HG02610 (cell line): ENCODE measurements around the gene LACTB.
"Not testable (repeated sequence)": the region's sequence is repeated elsewhere in the genome, so short reads cannot be mapped to it uniquely, and the experiment has no call there.

ENCODE experiments used
- ATAC-seq: cut with Tn5 transposase; IDR thresholded peaks from one replicate; pipeline ENCODE4 v1.9.1; 2021; ENCODE audit warnings: mild to moderate bottlenecking, moderate library complexity; ENCODE audit not compliant: unreplicated experiment

The LACTB gene

DNA sequence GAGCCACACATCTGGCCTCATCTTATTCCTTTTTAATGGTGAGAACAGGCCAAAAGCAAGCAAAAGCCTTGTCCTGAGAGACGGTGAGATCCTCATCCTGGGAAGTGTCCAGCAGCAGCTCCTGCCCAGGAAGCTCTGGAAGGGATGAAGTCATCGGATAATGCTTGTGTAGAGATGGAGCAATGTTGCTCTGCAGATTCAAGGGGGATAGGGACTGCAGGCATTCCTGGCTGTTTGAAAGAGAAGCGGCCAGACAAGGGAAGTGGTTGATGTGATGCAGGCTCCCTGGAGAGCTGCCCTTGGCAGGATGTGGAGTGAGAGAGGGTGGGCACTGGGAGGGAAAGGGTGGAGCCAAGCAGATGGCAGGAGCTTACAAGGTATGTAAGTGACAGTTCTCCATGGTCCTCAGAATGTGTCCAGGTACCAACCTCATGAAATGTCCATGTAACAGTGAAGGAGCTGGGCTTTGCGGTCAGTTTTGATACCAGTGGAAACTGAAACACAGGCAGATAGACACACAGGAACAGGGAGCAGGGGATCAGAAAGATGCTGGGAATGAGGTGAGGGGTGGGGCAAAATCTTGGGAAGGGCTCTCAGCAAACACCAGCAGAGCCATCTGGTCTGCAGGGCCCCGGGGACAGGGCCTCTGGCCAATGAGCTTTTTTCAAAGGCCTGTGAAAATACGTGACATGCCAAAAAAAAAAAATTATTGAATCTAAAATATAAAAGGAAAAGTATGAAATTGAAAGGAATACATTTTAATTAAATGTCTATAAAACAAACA is 32.2 kb upstream of the LACTB start:
- ATAC-seq = no peak

DNA sequence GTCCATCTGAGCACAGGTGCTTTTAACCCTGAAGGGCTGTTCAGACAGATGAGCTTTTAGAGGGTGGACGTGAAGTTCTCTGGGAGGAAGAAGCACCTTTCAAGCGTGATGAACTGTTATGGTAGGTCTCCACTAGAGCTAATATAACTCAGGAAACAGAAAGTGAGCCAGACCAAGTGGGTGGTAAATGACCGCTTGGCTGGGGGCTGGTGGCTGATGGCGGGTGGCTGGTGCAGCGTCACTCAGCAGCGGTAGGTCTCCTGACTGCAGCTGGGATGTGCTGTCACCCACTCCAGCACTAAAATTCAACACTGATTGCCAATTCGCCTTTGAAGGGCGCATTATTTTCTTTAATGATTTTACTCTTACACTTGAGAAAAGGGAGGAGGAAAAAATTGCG is 31.2 kb upstream of the LACTB start:
- ATAC-seq = no peak

DNA sequence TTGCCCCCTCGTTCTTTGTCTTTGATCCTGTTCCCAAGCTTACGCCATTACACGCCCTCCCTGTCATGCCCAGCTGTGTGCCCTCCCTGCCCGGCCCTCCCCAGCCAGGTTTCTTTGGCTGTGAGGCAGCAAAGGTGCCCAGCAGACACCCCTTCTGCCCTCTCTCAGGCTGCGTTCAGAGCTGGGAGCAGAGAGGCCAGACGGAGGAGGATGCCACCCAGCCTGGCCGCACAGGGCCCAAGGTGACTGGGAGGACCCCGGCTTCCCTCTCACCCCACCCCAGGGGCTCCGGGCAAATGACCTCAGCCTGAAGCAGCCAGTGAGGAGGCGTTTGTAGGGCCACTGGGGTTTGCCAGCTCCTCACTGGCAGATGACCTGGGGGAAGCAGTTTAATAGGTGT is 30.8 kb upstream of the LACTB start:
- no peak for ATAC-seq

DNA sequence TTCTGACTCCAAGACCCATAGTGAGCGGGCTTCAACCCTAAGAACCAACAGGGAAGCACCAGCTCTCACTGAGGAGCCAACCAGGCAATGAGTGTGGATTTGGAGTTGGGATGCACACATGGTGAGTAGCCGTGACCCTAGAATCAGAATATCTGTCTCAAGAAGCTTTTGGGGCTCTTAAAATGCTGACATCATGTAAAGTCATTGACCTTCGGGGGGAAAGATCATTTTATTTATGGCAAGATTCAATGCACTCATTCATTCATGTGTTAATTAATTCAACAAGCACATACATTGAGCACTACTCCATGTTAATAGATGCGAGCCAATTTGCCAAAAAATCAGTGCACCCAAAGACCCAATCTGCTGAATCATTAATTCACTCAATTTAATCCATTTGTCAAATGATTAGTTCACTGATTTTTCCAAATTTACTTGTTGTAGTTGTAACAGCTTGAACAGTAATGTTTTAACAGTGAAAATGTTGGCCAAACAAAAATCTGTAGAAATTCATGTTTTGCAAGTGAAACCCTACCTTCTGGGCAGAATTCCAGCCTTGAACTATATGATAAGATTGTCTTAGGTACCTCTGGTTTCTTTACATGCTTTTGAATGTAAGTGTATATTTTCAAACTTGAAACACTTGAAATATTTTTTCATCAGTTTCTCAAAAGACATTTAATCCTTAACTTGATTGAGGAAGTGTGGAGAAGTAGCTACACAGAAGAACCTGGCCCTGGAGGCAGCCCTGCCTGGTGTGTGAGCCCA is 29.8 kb upstream of the LACTB start:
- ATAC-seq = no peak

DNA sequence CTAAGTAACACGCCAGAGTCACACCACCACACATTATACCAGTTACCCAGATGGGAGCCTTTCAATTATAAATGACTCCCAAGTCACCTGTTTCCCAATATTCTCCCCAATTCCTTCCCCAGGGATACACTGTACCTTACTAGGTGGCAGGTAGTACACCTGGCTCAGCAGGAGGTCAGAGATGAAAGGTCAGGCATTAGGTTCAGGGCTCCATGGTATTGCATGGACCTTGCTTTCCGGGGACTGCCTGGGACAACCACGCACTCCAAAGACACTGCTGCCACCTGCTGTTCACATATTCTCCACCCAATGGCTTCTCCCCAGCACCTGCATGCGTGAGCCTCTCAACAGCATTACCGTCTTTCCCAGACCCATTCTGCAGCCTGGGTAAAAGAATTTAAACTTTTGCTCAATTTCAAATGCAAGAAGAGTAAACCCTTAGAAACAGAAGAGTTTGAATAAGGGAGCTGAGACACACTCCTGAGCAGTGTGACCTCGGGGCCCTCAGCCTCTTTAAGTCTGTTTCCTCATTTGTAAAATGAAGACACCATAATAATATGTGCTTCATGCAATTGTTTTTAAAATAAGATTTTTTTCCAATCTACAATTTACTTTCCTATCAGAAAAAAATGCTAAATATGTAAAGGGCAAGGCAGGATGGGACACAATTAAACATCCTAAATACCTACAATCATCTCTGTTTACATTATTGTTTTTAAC is 28.0 kb upstream of the LACTB start:
- ATAC-seq = peak; percentile 66

DNA sequence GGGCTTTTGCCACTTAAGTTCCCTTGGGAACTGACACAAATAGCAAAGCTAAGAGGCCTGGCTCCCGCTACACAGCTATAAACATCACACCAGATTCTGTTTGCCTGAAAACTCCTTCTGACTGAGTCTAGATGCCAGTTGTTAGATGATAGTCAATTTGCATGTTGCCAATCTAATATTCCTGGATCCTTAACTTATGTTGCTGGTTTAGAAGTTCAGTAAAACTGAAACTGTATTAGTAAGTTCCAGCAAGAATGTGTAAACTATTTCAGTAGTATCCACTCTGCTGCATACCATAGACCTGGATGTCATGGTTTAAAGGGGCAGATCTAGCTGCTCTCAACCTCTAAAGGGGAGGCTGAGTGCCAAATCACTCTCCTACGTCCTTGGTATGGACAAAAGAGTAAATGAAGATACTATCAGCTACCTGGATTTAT is 27.1 kb upstream of the LACTB start:
- ATAC-seq = no peak

DNA sequence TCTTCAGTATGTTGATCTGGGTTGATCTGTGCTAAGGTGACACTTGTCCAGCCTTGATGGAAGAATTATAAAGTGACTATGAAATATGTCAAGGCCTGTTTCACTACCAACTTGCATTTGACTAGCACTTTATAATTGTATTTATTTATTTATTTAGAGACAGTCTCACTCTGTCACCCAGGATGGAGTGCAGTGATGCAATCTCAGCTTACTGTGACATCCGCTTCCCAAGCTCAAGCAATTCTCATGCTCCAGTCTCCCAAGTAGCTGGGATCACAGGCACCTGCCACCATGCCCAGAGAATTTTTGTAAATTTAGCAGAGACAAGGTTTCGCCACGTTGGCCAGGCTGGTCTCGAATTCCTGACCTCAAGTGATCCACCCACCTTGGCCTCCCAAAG is 25.5 kb upstream of the LACTB start:
- no peak for ATAC-seq

DNA sequence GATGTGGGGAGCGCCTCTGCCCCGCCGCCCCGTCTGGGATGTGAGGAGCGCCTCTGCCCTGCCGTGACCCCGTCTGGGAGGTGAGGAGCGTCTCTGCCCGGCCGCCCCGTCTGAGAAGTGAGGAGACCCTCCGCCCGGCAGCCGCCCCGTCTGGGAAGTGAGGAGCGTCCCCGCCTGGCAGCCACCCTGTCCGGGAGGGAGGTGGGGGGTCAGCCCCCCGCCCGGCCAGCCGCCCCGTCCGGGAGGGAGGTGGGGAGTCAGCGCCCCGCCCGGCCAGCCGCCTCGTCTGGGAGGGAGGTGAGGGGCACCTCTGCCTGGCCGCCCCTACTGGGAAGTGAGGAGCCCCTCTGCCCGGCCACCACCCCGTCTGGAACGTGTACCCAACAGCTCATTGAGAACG is 22.8 kb upstream of the LACTB start:
- not testable (repeated sequence) for ATAC-seq

DNA sequence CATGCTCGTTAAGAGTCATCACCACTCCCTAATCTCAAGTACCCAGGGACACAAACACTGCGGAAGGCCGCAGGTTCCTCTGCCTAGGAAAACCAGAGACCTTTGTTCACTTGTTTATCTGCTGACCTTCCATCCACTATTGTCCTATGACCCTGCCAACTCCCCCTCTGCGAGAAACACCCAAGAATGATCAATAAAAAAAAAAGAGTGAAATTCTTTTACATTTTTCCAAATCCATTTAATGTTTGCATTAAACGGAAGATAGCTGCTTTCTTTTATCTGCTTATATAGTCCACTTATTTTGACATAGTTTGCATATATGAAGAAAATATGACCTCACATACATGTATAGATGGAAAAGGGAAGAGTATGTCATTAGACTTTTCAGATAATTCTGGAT is 22.1 kb upstream of the LACTB start:
- not testable (repeated sequence) for ATAC-seq

DNA sequence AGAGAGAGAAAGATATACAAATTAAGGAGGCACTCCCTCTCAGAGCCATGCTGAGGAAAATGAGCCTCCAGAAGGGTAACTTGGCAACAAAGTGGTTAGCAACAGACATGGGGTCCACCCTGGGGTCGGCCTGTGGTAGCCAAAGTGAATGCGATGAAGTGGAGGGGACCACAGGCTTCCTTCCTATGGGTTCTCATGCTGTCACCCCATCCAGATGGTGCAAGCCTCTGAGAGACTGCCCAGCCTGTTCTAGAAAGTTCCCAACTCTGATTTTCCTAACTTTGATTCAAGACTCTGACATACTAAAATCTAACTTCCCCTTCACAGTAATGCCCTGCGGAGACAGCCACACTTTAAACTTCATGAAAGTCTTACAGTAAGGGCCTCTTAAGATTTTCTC is 18.2 kb upstream of the LACTB start:
- no peak for ATAC-seq

DNA sequence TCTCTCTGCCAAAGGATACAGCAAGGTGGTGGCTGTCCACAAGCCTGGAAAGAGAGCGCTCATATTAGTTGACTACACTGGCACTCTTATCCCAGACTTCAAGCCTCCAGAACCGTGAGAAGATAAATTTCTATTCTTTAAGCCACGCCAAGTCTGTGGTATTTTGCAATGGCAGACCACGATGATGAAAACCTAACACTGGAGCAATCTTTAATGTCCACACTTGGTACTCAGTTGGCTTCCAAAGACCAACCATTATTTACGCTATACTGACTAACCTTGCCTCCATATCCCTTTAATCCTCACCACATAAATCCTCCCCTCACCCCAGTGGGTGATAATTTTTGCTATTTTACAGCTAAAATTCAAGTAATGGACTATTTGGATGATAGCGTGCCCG is 16.9 kb upstream of the LACTB start:
- ATAC-seq = no peak

DNA sequence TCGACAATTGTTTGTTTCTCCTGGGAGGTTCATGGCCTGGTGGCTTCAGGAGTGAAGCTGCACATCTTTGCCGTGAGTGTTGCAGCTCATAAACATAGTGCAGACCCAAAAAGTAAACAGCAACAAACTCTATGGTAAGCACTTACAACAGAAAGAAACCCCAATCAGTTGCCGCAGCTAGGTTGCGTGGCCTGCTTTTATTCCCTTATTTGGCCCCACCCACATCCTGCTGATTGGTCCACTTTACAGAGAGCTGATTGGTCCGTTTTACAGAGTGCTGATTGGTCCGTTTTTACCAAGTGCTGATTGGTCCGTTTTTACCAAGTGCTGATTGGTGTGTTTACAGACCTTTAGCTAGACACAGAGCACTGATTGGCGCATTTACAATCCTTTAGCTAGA is 16.3 kb upstream of the LACTB start:
- not testable (repeated sequence) for ATAC-seq

DNA sequence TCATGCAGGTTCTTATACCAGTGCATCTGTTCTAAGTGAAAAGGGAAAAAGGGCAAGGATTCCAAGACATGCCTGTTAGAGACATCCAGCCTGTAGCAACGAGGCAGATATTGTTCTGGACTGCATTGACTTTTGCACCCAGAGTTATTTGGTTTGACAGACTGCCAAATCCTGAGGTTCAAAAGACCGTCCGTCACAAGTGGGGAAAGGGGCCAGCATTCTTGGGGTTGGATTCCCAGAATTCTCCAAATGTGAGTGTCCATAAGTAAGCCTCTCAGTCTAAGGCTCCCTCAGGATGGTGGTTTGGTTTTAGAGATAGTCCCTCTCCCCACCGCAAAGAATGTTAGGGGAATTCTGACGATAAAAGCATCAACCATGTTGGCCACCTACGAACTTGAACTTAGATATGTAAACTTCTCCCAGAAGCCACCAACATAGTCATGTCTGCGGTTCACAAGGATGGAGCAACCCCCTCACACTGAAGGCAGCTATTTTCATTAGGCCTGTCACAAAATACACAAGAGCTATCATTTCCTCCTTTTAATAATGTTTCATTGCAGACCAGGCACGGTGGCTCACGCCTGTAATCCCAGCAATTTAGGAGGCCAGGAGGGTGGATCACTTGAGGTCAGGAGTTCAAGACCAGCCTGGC is 13.6 kb upstream of the LACTB start:
- no peak for ATAC-seq

DNA sequence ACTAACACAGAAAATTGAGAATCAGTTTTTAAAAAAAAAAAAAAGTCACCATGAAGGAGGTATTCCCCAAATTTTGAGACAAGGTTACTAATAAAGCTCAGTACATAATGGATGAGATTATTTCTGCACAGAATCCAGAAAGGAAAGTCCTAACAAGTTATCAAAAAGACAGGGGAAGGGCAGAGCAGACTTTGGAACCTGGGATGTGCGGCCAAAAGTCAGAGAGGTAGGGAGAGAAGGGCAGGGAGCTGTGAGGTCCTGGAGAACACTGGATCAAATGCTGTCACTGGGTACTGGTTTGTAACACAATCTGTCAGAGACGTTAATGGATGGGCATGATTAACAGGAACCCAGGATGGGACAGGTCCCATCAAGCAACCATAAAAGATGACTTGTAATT is 12.2 kb upstream of the LACTB start:
- ATAC-seq = no peak

DNA sequence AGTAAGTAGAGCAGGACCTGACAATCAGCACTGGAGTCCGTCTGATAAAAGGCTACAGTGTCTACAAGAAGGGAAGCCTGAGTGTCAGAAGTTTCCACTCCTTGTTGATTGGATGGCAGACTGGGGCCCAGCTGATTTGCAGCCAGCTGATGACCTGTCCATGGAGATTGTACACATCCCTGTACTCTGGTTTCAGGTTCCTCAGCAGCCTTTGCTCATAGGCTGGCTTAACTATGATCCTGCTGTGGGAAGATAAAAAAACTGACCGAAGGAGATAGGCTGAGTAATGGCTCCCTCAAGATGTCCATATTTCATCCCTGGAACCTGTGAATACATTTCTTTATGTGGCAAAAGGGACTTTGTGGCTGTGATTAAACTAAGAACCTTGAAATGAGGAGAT is 11.7 kb upstream of the LACTB start:
- no peak for ATAC-seq

DNA sequence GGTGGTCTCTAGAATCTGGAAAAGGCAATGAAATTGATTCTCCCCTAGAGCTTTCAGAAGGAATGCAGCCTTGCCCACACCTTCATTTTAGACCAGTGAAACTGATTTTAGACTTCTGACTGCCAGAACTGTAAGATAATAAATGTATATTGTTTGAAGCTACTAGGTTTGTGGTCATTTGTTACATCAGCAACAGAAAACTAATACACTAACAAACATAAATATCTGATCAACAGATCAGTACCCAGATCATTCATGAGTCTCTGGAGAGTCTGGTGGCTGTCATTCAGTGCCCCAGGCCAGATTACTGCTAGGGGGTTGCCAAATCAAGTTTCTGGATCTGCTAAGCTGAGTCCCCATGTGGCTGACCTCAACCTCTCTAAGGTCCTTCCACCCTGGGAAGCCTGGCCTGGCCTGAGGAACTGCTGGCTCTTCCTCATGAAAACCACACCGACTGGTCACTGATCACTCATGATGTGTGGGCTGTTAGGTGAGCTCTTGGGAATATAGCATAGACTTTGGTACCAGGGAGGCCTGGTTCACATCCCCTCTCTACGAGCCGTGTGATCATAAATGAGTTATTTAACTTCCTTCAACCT is 11.1 kb upstream of the LACTB start:
- no peak for ATAC-seq

DNA sequence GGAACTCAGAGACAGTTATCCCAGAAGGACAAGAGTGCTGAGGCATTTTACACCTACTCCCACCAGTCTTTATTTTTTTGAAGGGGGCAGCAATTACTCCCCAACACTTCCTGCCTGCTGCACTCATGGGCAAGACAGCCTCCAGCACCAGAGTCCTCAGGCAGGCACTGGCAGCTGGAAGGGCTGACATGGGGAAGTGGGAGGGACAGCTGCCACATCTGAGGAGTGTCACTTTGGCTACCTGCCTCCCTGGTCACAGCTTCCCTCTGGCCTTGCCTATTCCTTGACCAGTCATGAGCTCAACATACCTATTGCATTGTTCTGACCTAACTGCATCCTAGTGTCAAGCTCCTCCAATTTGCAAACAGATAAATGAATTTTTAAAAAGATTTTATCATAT is 10.2 kb upstream of the LACTB start:
- no peak for ATAC-seq

DNA sequence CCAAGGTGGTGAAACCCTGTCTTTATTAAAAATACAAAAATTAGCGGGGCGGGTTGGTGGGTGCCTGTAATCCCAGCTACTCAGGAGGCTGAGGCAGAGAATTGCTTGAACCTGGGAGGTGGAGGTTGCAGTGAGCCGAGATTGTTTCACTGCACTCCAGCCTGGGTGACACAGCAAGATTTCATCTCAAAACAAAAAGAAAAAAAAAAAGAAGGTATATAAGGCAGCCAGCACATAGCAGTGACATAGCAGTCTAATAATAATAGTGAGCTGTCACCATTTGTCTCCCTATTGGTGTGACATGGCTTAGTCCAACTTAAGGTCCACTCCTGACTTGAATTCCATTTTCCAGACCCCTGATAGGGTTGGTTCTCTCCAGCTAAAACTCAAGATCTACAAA is 8.8 kb upstream of the LACTB start:
- no peak for ATAC-seq

DNA sequence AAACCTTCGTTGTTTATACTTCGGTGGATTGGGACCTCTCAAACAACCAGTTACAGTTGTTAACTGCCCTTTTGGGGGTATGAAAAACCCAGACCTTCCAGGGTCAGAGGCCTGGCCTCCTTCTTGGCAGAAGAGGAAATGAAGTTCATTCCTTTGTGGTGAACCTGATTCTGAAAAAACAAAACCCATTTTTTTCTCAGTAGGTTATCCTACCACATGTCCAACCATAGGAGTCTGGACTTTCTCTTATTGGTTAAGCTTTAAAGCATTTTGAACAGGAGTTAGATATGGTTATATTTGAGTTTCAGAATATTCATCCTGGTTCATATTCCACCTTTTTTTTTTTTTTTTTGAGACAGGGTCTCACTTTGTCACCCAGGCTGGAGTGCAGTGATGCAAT is 7.2 kb upstream of the LACTB start:
- ATAC-seq = no peak

DNA sequence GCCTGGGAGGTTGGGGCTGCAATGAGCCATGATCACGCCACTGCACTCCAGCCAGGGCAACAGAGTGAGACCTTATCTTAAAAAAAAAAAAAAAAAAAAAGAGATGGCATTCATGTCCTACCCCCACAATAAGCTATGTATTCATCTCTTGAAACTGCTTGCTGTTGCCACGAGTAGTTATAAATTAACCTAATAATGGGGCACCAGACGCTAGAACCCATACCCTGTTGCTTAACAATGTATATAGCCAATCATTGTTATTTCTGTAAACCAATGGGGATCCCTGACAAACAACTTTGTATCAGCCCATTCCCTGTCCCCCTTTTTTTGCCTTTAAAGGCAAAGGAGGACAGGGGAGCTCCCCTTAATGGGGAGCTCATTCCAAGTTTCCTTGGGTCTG is 2.8 kb upstream of the LACTB start:
- no peak for ATAC-seq
